Adipose tissue (tissue), 3 donors: ENCODE measurements around the gene PRDM16. TPM values are rescaled to one million over a fixed set of nuclear protein-coding genes. Genes with fewer than 3 reads are reported as not detected.

Experiments
- H3K27ac ChIP-seq: one replicate; pipeline ENCODE4 v1.5.1; 2013; ENCODE audit warnings: low read depth, low read length
- WGBS, 3 donors: extraction: QIAGEN DNeasy Blood & Tissue Kit; methylation state at CpG; one replicate each; pipeline ENCODE4 v1.1.7; 2013; 5-methylcytosine and 5-hydroxymethylcytosine counted together
- polyA plus RNA-seq, 3 donors: library from polyadenylated mRNA; stranded (reverse); fragments of 200-250 nt; gene quantifications; one replicate each; pipeline ENCODE4 v1.2.3, GENCODE V29; 2013
- donor health status: healthy with polysubstance abuse.
- donor health status: Bipolar disorder and iron deficiency.
- donor health status: healthy.

Gene PRDM16
- polyA plus RNA-seq, 3 donors = 1.6 to 3.6 (median 1.6) TPM

DNA sequence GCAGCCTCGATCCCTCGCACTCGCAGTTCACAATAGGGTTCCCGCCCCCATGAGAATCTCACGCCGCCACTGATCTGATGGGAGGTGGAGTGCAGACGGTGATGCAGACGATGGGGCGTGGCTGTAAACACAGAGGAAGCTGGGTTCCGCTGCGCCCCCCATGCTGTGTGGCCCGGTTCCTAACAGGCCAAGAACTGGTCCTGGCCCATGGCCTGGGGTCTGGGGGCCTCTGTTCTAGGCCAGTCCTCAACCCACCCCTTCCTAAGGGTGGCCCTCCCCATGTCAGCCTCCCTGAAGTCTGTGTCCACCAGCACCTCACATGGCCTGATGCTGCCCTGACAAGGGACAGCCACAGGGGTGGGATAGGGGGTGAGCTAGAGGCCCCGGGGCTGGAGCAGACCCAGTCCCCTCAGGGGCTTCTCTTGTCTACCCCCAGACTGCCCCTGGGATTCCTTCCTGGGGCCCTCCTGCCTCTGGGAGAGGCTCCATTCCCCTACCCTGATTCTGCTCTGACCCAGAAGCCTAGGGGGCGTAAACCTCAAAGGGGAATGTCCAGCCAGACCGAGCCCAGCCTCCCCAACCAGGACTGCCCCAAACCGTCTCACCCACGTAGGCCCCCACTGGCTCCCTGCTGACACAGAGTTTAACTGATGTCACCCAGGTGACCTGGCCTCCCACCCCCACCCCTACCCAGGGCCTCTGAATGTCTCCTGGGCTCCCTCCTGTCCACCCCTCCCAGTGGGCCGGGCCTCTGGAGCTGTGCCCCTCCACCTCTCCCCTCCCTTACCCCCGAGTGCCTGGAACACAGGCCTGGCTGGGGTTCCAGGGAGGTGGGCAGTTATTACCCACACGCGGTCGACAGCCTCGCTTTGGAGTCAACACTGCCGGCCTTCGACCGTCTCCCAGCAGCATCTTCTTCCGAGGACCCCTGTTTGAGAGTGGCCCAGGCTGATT, 370.6 kb downstream of the PRDM16 start:
- 53 to 69% (median 68%) methylated on average over 22 to 27 of the region's 27 CpGs for WGBS, 3 donors
- no peak overlapping the region for H3K27ac ChIP-seq

DNA sequence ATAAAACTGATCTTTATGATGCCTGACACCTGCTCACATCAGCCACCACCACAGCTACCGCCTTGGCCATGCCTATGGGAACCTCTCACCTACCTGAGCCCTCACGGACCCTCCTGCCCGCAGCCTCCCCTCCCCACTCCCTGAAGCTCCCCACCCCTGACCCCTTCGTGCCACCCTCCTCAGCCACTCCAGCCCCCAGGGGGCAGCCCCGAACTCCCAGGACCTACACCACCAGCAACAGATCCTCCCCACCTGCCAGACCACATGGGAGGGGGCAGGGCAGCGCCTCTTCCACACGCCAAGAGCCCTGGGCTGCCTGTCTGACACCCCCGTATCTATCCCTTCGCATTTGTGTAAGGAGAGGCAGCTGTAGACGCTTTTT, 371.3 kb downstream of the PRDM16 start:
- WGBS, 3 donors = 58 to 63% (median 61%) methylated on average over 10 of the region's 10 CpGs

DNA sequence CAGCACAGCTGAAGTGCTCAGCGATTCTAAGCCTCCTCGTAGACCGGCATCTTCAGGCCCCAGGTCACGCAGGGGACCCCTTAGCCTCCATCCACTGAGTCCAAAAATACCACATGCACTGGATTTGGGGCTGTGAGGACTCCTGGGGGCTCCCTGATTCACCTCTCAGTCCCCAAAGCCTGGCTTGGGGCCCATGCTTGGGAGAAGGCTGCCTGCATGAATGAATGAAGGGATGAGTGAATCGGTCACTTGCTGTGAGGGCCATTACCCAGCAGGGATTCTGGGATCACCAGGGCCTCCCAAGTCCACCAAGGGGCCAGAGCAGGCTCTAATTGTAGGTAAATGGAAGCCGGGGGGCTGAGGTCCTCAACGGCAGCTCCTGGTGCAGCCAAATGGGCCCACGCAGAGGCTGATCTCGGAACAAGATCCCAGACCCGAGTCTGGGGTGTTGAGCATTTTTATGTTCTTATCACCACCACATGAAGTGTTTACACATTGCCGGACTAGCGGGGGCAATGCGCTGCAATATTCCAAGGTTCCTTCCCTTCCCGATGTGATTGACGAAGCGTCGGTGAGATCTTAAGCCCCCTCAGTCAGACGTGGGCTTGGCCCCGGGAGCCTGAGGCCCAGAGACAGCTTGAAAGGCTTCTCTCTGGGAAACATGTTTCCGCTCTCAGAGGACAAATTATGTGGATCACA, 371.9 kb downstream of the PRDM16 start:
- WGBS, 3 donors = 48 to 58% (median 56%) methylated on average over 20 of the region's 20 CpGs
- H3K27ac ChIP-seq = no peak overlapping the region

More for the DNA sequence above, 371.3 kb downstream of the PRDM16 start:
- no peak overlapping the region for H3K27ac ChIP-seq

DNA sequence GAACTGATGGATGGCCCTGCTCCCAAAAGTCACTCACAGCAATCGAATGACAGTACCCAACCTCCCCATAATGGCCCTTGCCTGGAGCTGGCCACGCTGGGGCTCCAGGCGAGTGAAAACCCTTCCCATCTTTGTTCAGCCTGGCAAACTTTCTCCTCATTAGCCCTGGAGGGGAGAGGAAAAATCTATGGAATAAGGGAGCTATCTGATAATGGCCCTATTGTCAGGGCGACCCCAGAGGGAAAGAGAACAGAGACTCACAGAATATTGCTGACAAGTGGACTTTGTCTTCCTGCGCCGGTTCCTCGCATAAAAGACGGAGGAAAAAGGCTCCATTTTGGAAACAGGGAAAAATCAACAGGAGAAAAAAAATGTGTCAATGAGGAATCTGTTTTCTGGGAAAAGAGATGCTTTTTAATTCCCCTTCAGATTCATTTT, 372.4 kb downstream of the PRDM16 start:
- H3K27ac ChIP-seq = no peak overlapping the region
- 32 to 57% (median 57%) methylated on average over 8 of the region's 8 CpGs for WGBS, 3 donors

DNA sequence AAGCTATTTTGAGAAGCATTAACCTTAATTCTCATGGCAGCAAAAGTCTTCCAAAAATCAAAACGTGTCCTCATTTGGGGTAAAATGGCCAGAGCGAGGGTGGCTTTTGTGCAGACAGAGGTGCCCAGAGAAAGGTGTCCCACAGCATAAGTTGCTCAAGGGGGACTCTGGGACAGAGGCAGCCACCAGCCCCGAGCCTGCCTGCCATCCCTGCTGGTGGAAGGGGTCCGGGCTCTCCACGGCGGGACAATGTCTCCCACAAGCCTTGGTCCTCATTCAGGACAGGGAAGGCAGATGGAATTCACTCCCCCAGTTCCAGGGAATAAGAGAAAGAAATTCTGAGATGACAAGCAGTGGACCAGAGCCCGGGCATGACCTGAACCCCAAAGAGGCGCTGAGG, 372.9 kb downstream of the PRDM16 start:
- no peak overlapping the region for H3K27ac ChIP-seq
- WGBS, 3 donors = 69 to 84% (median 79%) methylated on average over 8 of the region's 8 CpGs

DNA sequence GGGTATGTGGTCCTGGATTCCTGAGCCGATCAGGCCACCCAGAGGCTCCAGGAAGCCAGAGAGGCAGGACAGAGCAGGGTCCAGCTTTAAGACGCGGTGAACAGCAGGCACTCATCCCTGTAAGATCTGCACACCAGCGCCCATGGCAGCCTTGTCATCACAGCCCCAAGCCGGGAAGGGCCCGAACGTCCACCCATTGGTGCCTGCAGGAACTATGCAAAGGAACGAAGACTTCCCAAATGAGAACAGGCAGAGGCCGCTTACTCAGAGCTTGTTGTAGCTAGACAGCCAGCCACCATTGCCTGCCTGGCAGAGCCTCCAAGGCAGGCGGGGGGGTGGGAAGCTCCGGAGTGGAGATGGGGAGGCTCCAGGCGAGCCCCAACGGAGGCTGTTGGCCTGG, 373.3 kb downstream of the PRDM16 start:
- 75 to 78% (median 78%) methylated on average over 13 of the region's 13 CpGs for WGBS, 3 donors
- no peak overlapping the region for H3K27ac ChIP-seq

DNA sequence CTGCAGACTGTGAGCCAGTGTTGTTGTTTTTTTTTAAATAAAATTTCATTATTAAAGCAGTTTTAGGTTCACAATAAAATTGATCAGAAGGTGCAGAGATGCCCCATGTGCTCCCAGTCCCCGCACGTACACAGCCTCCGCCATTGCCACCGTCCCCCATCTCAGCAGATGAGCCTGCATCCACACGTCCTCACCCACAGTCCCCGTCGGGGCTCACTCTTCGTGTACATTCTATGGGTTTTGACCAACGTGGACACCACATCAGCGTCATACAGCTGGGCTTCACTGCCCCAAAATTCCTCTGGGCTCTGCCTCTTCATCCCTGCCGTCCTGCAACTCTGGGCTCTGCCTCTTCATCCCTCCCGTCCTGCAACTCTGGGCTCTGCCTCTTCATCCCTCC, 373.9 kb downstream of the PRDM16 start:
- 77 to 82% (median 80%) methylated on average over 12 of the region's 12 CpGs for WGBS, 3 donors
- no peak overlapping the region for H3K27ac ChIP-seq

DNA sequence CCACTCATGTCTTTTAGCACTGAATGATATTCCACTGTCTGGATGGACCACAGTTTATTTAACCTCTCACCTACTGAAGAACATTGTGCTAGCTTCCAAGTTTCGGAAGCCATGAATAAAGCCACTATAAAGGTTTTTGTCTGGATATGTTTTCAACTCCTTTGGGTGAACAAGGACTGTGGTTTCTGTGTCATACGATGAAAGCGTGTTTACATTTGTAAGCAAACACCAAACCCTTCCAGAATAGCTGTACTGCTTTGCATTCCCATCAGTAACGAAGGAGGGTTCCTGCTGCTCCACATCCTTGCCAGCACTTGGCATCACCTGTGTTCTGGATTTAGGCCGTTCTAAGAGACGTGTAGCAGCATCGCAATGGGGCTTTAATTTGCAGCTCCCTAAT, 374.8 kb downstream of the PRDM16 start:
- no peak overlapping the region for H3K27ac ChIP-seq
- WGBS, 3 donors = 76 to 85% (median 76%) methylated on average over 7 of the region's 7 CpGs

DNA sequence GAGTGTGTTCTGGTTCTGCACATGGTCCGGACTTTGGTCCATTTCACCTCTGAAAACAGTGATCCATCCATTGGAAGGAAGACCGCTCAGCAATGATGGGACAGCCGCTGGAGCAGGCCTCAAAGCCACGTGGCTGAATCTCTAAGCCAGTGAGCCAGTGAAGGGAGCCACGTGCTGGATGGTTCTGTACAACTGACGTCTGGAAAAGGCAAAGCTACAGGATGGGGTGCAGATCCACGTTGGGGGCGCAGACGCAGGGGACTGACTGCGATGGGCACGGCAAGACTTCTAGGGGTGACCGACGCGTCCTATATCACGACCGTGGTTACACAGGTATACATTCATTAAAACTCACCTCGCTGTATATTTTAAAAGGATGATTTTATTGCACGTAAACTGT, 375.3 kb downstream of the PRDM16 start:
- 89 to 90% (median 90%) methylated on average over 18 of the region's 18 CpGs for WGBS, 3 donors
- H3K27ac ChIP-seq = no peak overlapping the region

DNA sequence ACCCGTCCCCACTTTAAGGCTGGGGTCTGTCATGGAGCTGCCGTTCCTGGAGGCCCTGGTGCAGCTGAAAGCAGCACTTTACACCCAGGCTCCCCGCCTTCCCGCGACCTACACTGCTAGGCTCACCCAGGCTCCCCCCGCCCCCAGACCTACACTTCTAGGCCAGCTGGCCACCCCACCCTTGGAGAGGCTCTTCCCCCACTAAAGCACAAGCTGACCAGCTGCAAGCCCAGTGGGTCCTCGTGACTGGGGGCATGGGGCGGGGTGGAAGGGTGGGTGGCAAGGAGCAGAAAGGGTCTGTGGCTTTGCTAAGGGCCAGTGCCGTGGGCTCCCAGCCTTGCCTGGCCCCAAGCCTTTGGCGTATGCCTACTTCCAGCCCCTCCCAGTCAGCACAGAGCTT, 375.7 kb downstream of the PRDM16 start:
- no peak overlapping the region for H3K27ac ChIP-seq
- WGBS, 3 donors = 70 to 74% (median 72%) methylated on average over 10 of the region's 10 CpGs

DNA sequence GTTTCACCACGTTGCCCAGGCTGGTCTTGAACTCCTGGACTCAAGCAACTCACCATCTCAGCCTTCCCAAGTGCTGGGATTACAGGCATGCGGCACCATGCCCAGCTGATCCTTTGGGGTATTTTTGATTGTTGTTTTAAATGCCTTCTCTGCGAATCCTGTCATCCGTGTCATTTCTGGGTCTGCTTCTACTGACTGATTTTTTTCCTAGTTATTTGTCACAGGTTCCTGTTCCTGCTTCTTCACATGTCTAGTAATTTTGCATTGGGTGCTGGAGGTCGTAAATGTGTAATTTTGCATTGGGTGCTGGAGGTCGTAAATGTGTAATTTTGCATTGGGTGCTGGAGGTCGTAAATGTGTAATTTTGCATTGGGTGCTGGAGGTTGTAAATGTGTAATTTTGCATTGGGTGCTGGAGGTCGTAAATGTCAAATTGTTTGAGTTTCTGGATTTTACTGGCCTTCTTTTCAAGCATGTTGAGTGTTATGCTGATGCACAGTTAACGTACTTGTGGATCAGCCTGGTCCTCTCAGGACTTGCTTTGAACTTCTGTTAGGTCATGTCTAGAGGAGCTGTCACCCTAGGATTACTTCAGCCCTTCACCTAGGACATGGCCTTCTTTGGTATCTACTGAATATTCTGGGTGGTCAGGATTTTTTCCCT, 381.3 kb downstream of the PRDM16 start:
- no peak overlapping the region for H3K27ac ChIP-seq
- 76 to 84% (median 82%) methylated on average over 9 of the region's 9 CpGs for WGBS, 3 donors

DNA sequence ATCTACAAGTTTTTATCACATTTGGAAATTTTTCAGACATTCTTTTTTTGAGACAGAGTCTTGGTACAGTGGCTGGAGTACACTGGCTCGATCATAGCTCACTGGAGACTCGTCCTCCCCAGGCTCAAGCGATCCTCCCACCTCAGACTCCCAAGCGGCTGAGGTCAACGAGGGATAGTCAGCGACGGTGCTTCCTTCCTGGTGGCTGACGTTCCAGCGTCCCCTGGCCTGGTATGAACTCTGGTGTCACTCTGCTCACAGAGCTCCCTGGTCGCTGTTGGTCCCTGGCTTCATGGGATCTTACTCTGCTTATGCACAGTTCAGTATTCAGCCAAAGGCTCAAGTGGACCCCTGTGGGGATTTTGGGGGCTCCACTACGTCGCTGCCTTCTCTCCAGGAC, 382.0 kb downstream of the PRDM16 start:
- H3K27ac ChIP-seq = no peak overlapping the region
- WGBS, 3 donors = 53 to 75% (median 65%) methylated on average over 12 of the region's 12 CpGs

DNA sequence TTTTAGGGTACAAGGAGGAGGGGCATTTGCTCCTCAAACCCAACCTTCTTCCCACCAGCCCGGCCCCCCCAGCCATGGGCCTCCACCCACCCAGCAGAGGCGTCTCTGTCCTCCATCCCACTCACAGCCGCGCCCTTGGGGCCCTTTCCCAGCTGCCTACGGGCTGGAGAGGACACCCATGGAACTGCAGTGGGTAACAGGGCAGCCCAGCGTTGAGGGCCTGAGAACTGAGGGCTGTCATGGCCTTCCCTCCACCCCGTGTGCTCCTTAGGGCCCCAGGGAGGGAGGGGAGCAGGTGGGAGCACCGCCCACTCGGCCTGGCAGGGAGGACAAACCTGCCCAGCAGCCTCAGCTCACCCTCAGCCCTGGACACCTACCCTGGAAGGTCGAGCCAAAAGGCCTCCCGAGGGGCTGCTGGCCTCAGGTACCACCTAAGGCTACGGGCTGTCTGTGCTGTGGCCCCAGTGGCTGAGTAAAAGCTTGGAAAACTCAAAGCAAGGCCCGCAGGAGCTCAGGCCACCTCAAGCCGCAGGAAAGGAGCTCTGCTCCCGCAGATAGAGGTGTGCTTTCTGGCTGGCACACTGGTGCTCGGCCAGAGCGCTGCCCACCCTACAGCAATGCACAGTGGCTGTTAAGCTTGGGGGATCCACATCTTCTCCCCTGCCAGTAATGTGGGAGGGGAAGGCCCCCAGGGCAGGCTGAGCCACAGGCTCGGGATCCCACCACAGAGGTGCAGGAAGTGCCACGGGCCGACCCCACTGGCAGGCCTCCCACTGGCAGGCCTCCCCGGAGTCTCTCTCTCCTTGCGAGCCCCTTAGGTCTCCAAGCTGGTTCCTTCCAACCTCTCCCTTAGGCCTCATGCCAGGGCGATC, 383.2 kb downstream of the PRDM16 start:
- WGBS, 3 donors = 61 to 74% (median 73%) methylated on average over 23 of the region's 23 CpGs
- H3K27ac ChIP-seq = no peak overlapping the region

DNA sequence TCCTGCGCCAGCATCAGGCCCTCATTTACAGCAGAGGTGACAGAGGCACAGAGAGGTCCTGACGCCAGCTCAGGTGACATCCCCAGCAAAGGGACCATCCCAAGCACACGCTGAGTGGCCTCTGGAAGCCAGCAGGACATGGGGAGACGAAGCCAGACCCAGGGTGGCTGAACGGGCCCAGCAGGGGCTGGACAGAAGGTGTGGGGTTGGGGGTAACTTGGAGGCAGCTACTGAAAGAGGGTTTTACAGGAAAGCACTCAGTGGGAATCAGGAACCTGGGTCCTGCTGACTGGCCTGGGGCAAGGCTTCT, 383.8 kb downstream of the PRDM16 start:
- WGBS, 3 donors = 45 to 52% (median 47%) methylated on average over 5 of the region's 5 CpGs
- H3K27ac ChIP-seq = no peak overlapping the region

DNA sequence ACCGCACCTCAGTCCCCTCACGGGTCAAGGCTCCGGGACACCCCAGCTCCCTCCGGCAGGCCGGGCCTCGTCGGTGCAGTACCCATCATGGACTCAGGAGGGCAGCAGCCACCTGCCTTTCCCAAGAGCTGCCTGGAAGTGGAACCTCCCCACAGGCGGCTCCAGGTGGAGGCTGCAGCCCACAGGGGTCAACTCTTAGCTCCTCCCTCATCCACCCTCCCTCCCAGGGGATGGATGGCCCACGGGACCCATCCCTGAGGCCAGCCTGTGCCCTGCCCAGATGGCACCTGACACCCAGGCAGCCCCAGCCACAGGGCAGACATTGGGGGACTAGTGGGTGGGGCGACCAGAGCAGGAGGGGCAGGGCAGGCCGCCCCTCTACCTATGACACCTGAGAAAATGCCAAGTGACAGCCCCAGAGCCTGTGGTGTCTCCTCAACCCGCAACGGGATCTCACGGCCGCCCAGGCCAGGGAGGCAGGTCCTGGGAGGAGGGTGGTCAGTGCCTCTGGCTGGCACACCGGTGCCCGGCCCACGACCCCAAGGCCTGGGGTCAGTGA, 384.3 kb downstream of the PRDM16 start:
- no peak overlapping the region for H3K27ac ChIP-seq
- 22 to 30% (median 24%) methylated on average over 16 to 18 of the region's 18 CpGs for WGBS, 3 donors

DNA sequence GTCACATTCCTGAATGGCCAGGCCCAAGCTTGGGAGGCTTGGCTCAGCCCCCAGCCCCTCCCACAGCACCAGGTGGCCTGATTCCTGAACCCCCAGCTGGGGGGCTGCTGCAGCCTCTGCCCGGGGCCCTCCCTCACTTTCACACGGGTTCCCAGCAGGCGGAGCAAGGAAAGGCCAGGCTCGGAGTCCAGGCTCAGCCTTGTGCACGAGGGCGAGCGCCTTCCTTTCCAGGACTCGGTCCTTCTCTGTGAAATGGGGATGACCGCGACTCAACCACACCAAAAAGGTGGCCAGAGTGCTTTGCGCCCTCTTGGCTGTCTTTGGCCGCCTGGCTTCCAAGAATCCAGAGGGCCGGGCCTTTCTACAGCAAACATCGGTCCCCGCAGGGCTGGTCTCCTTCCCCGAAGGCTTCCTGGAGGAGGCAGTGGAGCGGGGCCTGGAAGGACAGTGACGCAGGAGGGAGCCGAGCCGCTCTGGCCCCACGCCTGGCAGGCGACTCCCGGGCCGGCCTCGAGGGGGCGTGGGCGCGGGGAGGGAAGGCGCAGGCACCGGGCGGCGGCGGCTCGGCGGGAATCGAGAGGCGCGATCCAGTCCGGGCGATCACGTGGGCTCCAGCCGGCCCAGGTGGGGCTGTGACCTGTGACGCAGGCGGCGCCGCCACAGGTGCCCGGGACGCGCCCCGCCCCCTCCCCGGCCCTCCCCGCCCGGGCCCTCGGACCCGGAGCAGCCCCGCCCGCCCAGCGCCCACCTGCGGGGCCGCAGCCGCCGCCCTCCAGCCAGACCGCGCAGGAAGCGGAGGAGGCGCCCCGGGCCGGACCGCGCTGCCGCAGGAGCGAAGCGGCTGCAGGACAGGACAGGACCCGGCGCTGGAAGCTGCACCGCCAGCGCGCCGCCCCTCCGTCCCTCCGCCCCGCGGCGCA, 385.1 kb downstream of the PRDM16 start, which contains the start of gene ARHGEF16:
TSS of gene ARHGEF16 (plus strand) at position 775 of the 920 bp plus-strand sequence. CDS start 8,420 bp downstream, outside the sequence.
- WGBS, 3 donors = 5 to 7% (median 5%) methylated on average over 53 to 82 of the region's 84 CpGs
- H3K27ac ChIP-seq = no peak within 1 kb of the TSS
